NB4 (cell line): ENCODE measurements around the gene LRRC14B.

ENCODE experiments used
- CTCF ChIP-seq: IDR thresholded peaks from one replicate; pipeline ENCODE4 v1.5.1; 2012; ENCODE audit warnings: low read depth, low read length
- MYC ChIP-seq: IDR thresholded peaks from 2 replicates; pipeline ENCODE4 v1.6.1; 2011; ENCODE audit warnings: low read depth, low read length
- POLR2A ChIP-seq: IDR thresholded peaks from 2 replicates; pipeline ENCODE4 v1.6.1; 2011; ENCODE audit warnings: mild to moderate bottlenecking; ENCODE audit not compliant: insufficient read length; ENCODE audit errors: extremely low read depth
- TF ChIP-seq, protein P1 (sequence below): IDR thresholded peaks from 2 replicates; pipeline ENCODE4 v1.6.1; 2011; ENCODE audit warnings: low read depth, low read length

GRCh38 chr5:191949-192690, 825 bp downstream of the LRRC14B start:
- no peak for TF ChIP-seq CTCF
- no peak for TF ChIP-seq POLR2A
- TF ChIP-seq MYC: no peak
- TF ChIP-seq, protein P1, sequence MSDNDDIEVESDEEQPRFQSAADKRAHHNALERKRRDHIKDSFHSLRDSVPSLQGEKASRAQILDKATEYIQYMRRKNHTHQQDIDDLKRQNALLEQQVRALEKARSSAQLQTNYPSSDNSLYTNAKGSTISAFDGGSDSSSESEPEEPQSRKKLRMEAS: no peak
